Mucosa of descending colon (tissue), 3 donors: Measurements from ENCODE around the gene MYLK. TPM values are rescaled to one million over a fixed set of nuclear protein-coding genes. Genes with fewer than 3 reads are reported as not detected.

Experiments
- ATAC-seq: fragments of 200-7000 bp; cut with Tn5 transposase; one replicate; pipeline ENCODE4 v1.9.1; 2020; ENCODE audit warnings: mild to moderate bottlenecking, moderate library complexity
- DNase-seq, 3 donors: peaks; one replicate each; pipeline ENCODE4 v3.0.0-alpha.2; 2020
- H3K36me3 ChIP-seq: fragments of 200-600 bp; one replicate; pipeline ENCODE4 v1.8.0; 2021; ENCODE audit warnings: low read depth, mild to moderate bottlenecking
- H3K4me1 ChIP-seq: fragments of 200-600 bp; one replicate; pipeline ENCODE4 v1.8.0; 2021; ENCODE audit warnings: low read depth, mild to moderate bottlenecking
- H3K4me3 ChIP-seq: fragments of 200-600 bp; one replicate; pipeline ENCODE4 v1.8.0; 2021; ENCODE audit warnings: mild to moderate bottlenecking
- H3K9me3 ChIP-seq: fragments of 200-600 bp; one replicate; pipeline ENCODE4 v1.8.0; 2021; ENCODE audit warnings: mild to moderate bottlenecking
- CTCF ChIP-seq: fragments of 200-600 bp; IDR thresholded peaks from one replicate; pipeline ENCODE4 v1.8.0; 2022; ENCODE audit warnings: antibody characterized with exemption, mild to moderate bottlenecking
- intact Hi-C, 2 donors: fragments of 100-400 bp; cut with DNase I in 1 of 2; cut with micrococcal nuclease in 1 of 2; formaldehyde crosslinking; loops; one replicate each; pipeline versions ENCODE4 v1.11.0 to v1.11.1; 2022; cut with DNase I, micrococcal nuclease
- total RNA-seq, 3 donors: library from RNA; stranded (reverse); fragmentation: NEBNext Ultra II Directional in 2 of 3; extraction: Animal tissue kit (Norgen Biotek cat#: 25700) in 2 of 3; gene quantifications; one replicate each; pipeline versions ENCODE4 v1.2.1 to v1.2.4, GENCODE V29; 2021 to 2023
- donor health status: DM: no; HTN: no; CAD: no; lungs with moderate emphysema.
- donor health status: DM: no; HTN: no; CAD: no.
- donor health status: DM: no; HTN: yes; CAD: no.

MYLK gene
- total RNA-seq, 3 donors from 2014 or later: 157 to 1,614 (median 175) TPM

GRCh38 chr3:123737168-123737567, 147.0 kb downstream of the MYLK start:
- H3K9me3 ChIP-seq: no peaks in the 10 kb centered on the region
- intact Hi-C loops: no loop called here
- no peaks in the 10 kb centered on the region for H3K36me3 ChIP-seq
- no peak for DNase-seq
- peaks cover 12% of the 10 kb centered on the region for H3K4me1 ChIP-seq
- no peak overlapping the region for H3K4me3 ChIP-seq
- no peak for ATAC-seq
- TF ChIP-seq CTCF: no peak

GRCh38 chr3:123735456-123735855, 148.7 kb downstream of the MYLK start:
- Histone ChIP-seq H3K4me1 (peaks cover 4% of the 10 kb centered on the region), H3K36me3 (no peaks in the 10 kb centered on the region), H3K9me3 (no peaks in the 10 kb centered on the region), H3K4me3 (no peak overlapping the region)
- DNase-seq (no peak), ATAC-seq (no peak)
- intact Hi-C loops: no loop called here
- no peak for TF ChIP-seq CTCF

GRCh38 chr3:123734527-123734902, 149.6 kb downstream of the MYLK start:
- ATAC-seq: no peak
- no peak for TF ChIP-seq CTCF
- intact Hi-C loops: no loop called here

GRCh38 chr3:123733805-123734526, 150.2 kb downstream of the MYLK start:
- no peaks in the 10 kb centered on the region for H3K36me3 ChIP-seq
- no peak for TF ChIP-seq CTCF

More at GRCh38 chr3:123734527-123734902, 149.6 kb downstream of the MYLK start:
- no peaks in the 10 kb centered on the region for H3K36me3 ChIP-seq
- no peak for DNase-seq
- H3K9me3 ChIP-seq: no peaks in the 10 kb centered on the region
- H3K4me1 ChIP-seq: no peaks in the 10 kb centered on the region
- no peak overlapping the region for H3K4me3 ChIP-seq

GRCh38 chr3:123733341-123733740, 150.8 kb downstream of the MYLK start:
- no peaks in the 10 kb centered on the region for H3K9me3 ChIP-seq
- TF ChIP-seq CTCF: no peak
- no peaks in the 10 kb centered on the region for H3K4me1 ChIP-seq
- H3K4me3 ChIP-seq: no peak overlapping the region
- DNase-seq: no peak
- intact Hi-C loops: no loop called here
- ATAC-seq: no peak
- no peaks in the 10 kb centered on the region for H3K36me3 ChIP-seq

More at GRCh38 chr3:123733805-123734526, 150.2 kb downstream of the MYLK start:
- H3K9me3 ChIP-seq: no peaks in the 10 kb centered on the region
- intact Hi-C loops: no loop called here
- H3K4me3 ChIP-seq: no peak overlapping the region
- H3K4me1 ChIP-seq: no peaks in the 10 kb centered on the region
- DNase-seq: no peak
- no peak for ATAC-seq

GRCh38 chr3:123732447-123732846, 151.7 kb downstream of the MYLK start:
- Histone ChIP-seq H3K36me3 (no peaks in the 10 kb centered on the region), H3K9me3 (no peaks in the 10 kb centered on the region), H3K4me1 (no peaks in the 10 kb centered on the region), H3K4me3 (no peak overlapping the region)
- DNase-seq (no peak), ATAC-seq (peak; percentile 83)
- no peak for TF ChIP-seq CTCF
- intact Hi-C loops: no loop called here
